ENCODE data around the gene CNTNAP2.
"Not testable (repeated sequence)": the region's sequence is repeated elsewhere in the genome, so short reads cannot be mapped to it uniquely, and the experiment has no call there.

The CNTNAP2 gene

GRCh38 chr7:148270576-148270975, 2154.0 kb downstream of the CNTNAP2 start:
- no peak for DNase-seq (ENCODE audit: low spot score)

- DNase-seq (ENCODE audit: low spot score): no peak
Measured at GRCh38 chr7:148274118-148274517, 2157.5 kb downstream of the CNTNAP2 start.

- DNase-seq (ENCODE audit: low spot score): no peak
Measured at GRCh38 chr7:148275359-148275890, 2158.8 kb downstream of the CNTNAP2 start.

GRCh38 chr7:148276314-148277041, 2159.9 kb downstream of the CNTNAP2 start:
- DNase-seq (ENCODE audit: low spot score): no peak

- DNase-seq (ENCODE audit: low spot score): no peak
Measured at GRCh38 chr7:148277042-148277660, 2160.6 kb downstream of the CNTNAP2 start.

- no peak for DNase-seq (ENCODE audit: low spot score)
Measured at GRCh38 chr7:148286150-148286549, 2169.5 kb downstream of the CNTNAP2 start.

GRCh38 chr7:148287538-148287937, 2170.9 kb downstream of the CNTNAP2 start:
- DNase-seq (ENCODE audit: low spot score): no peak

- DNase-seq (ENCODE audit: low spot score): no peak
Measured at GRCh38 chr7:148288592-148289151, 2172.1 kb downstream of the CNTNAP2 start.

GRCh38 chr7:148289630-148290029, 2173.0 kb downstream of the CNTNAP2 start:
- DNase-seq (ENCODE audit: low spot score): no peak

- no peak for DNase-seq (ENCODE audit: low spot score)
Measured at GRCh38 chr7:148290538-148290937, 2173.9 kb downstream of the CNTNAP2 start.

GRCh38 chr7:148291799-148292198, 2175.2 kb downstream of the CNTNAP2 start:
- no peak for DNase-seq (ENCODE audit: low spot score)

- DNase-seq (ENCODE audit: low spot score): no peak
Measured at GRCh38 chr7:148296994-148297644, 2180.5 kb downstream of the CNTNAP2 start.

- DNase-seq (ENCODE audit: low spot score): not testable (repeated sequence)
Measured at GRCh38 chr7:148298768-148299167, 2182.2 kb downstream of the CNTNAP2 start.

GRCh38 chr7:148299350-148300276, 2183.0 kb downstream of the CNTNAP2 start:
- DNase-seq (ENCODE audit: low spot score): no peak

GRCh38 chr7:148302436-148302835, 2185.8 kb downstream of the CNTNAP2 start:
- DNase-seq (ENCODE audit: low spot score): not testable (repeated sequence)

GRCh38 chr7:148303295-148304082, 2186.9 kb downstream of the CNTNAP2 start:
- no peak for DNase-seq (ENCODE audit: low spot score)

GRCh38 chr7:148304083-148304335, 2187.4 kb downstream of the CNTNAP2 start:
- DNase-seq (ENCODE audit: low spot score): no peak

GRCh38 chr7:148304456-148304855, 2187.9 kb downstream of the CNTNAP2 start:
- no peak for DNase-seq (ENCODE audit: low spot score)

GRCh38 chr7:148306759-148307158, 2190.2 kb downstream of the CNTNAP2 start:
- DNase-seq (ENCODE audit: low spot score): no peak

- DNase-seq (ENCODE audit: low spot score): no peak
Measured at GRCh38 chr7:148318102-148318811, 2201.7 kb downstream of the CNTNAP2 start.

Measured in hepatic stellate cell (primary cell).